H54 (cell line): Measurements from ENCODE around the gene DDX41.
"Not testable (repeated sequence)": the region's sequence is repeated elsewhere in the genome, so short reads cannot be mapped to it uniquely, and the experiment has no call there.

Experiments used
- DNase-seq: peaks from one replicate; pipeline ENCODE4 v3.0.0; 2011; ENCODE audit warnings: low spot score, mixed read lengths; ENCODE audit not compliant: insufficient read length
- FAIRE-seq: peaks from 3 replicates; lab custom pipeline; 2011; peaks lifted over from hg19 to GRCh38; lab: Jason Lieb, UNC
- POLR2A ChIP-seq: IDR thresholded peaks from 2 replicates; pipeline ENCODE4 v1.6.1; 2011; ENCODE audit warnings: low read depth, mild to moderate bottlenecking, low read length

Gene DDX41

GRCh38 chr5:177495243-177496060, 21.3 kb downstream of the DDX41 start:
- DNase-seq, result peak; percentile 86
- peak; percentile 53; the same call in 1 of the 2 replicates for TF ChIP-seq POLR2A
- FAIRE-seq, result no peak

- FAIRE-seq (no peak), DNase-seq (peak; percentile 96)
- TF ChIP-seq POLR2A, result no peak
Measured at GRCh38 chr5:177494346-177495195, 22.2 kb downstream of the DDX41 start.

DNA sequence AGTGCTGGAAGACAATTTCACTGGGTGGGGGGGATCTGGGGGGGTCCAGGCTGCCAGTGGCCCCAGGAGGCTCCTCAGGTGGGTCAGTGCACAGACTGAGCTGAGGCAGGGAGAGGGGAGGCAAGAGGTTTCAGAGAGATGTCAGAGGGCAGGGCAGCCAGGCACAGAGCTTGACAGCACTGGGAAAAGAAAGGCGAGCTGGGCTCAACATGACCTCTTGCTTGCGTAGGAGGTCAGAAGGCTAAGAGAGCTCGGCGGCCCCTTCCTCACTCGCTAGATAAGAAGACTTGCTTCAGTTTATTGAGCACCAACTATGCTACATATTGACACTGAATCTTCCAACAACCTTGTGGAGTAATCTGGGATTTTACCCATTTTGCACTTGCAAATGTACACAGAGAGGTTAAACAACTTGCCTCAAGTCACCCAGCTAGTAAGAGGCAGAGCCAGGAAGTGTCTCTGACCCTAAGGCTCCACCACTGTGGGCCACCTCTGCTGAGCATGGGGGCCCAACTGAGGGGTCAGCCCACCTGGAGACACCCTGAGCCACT, 22.9 kb downstream of the DDX41 start:
- no peak for FAIRE-seq
- TF ChIP-seq POLR2A, result no peak
- no peak for DNase-seq

DNA sequence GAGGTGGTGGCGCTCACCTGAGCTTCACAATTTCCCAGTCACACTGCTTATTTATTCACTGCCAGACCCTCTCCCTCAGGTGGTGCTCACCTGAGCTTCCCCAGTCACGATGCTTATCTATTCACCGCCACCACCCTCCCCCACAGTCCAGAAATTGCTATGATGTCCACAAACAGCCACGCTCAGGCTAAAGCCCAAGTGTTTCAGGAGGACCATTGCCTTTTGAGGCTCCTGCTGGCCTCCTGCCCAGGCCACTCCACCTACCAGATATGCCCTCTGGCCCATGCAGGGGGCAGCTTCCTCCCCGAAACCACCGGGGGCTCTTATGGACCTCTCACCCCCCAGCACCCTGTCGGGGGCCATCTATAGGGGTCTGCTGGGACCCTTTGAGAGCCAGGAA, 23.9 kb downstream of the DDX41 start:
- no peak for TF ChIP-seq POLR2A
- FAIRE-seq (no peak), DNase-seq (no peak)

DNA sequence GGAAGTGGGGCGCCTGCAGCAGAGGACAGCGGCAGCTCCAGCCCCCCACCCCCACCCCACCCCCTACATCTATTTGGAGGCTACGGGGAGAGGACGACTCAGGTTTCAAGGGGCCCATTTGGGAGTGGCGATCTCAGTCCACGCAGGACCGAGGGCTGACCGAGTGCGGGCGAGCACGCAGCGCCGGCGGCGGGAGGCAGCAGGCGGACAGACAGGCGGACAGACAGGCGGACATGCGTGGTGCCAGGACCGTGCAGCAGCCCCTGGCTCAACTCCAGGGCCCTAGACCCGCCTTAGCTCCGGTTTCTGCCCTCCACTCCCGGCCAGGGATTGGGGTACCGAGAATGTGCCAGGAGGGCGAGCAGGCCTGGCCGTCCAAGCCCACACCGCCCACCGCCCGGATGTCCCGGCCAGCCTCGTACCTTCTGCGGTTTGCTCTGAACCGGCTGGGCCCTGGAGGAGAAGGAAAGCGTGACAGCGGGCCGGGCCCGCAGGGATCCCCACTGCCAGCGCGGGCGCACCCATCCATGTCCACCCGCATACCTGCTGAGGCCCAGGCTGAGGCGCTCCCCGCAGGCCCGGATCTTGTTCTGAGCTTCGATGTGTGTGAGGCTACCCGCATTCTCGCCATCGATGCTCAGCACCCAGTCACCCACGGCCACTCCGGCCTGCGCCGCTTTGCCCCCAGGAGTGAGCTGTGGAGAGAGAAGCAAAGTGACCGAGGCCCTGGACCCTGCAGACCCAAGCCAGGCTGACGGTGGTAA, 24.6 kb downstream of the DDX41 start:
- no peak for TF ChIP-seq POLR2A
- FAIRE-seq, result no peak
- DNase-seq, result no peak

DNA sequence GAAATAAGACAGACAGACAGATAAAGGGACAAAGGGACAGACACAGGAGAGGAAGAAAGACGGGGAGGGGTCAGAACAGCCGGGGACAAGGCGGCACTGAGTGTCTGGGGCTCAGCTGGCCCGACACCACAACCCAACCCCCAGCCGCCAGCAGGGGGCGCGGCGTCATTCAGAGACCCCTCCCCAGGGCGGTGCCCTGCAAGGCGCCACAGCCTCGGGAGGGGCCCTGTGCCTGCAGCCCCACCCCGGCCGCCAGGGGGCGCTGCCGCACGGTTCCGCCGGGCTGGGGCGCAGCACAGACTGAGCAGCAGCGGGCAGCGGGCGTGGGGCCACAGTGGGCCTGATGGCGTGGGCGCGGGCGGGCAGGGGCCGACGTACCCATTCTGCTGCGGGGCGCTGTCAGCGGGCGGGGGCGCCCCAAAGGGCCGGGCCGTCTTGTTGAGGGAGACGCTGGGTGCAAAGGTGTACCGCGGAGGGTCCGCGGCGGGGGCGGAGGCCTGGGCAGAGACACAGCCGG, 25.3 kb downstream of the DDX41 start:
- FAIRE-seq, result no peak
- DNase-seq, result no peak
- TF ChIP-seq POLR2A, result no peak

GRCh38 chr5:177490992-177491391, 25.8 kb downstream of the DDX41 start:
- DNase-seq (no peak), FAIRE-seq (no peak)
- TF ChIP-seq POLR2A, result no peak

GRCh38 chr5:177490311-177490991, 26.3 kb downstream of the DDX41 start:
- DNase-seq, result no peak
- no peak for FAIRE-seq

GRCh38 chr5:177489119-177489716, 27.5 kb downstream of the DDX41 start:
- FAIRE-seq, result no peak
- DNase-seq, result no peak

More at GRCh38 chr5:177490311-177490991, 26.3 kb downstream of the DDX41 start:
- no peak for TF ChIP-seq POLR2A

GRCh38 chr5:177487975-177488374, 28.8 kb downstream of the DDX41 start:
- DNase-seq (no peak), FAIRE-seq (no peak)
- no peak for TF ChIP-seq POLR2A

More at GRCh38 chr5:177489119-177489716, 27.5 kb downstream of the DDX41 start:
- no peak for TF ChIP-seq POLR2A

GRCh38 chr5:177487144-177487543, 29.6 kb downstream of the DDX41 start:
- DNase-seq, result no peak
- TF ChIP-seq POLR2A, result no peak
- FAIRE-seq, result no peak

DNA sequence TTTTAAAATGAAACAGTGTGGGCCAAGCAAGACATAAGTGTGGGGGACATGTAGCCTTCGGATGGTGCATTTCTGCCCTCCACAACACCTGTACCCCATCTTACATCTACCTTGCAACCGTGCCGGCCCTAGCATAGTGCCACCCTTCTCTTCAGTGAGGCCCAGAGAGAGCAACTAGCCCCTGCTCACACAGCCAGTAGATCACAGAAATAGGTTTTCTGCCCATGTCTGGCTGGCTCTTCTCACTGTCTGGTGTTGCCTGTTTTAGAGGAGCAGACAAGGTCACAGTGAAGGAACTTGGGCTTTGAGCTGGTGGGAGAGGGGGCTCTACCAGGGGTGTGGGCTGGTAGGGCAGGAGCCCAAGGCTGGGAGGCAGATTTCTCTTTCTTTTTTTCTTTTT, 30.5 kb downstream of the DDX41 start:
- FAIRE-seq, result no peak
- no peak for TF ChIP-seq POLR2A
- DNase-seq, result no peak

DNA sequence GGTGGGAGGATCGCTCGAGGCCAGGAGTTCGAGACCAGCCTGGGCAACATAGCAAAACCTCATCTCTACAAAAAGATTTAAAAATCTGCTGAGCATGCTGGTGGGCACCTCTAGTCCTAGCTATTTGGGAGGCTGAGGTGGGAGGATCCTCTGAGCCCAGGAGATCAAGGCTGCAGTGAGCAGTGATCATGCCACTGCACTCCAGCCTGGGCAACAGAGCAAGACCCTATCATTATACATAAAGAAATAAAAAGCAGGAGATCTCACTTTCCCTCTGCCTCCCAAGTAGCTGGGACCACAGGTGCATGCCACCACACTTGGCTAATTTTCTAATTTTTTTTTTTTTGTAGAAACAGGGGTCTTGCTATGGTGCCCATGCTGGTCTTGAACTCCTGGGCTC, 31.0 kb downstream of the DDX41 start:
- not testable (repeated sequence) for FAIRE-seq, DNase-seq
